SU-DHL-6 (cell line): ENCODE measurements around the gene AGBL4.

ENCODE experiments used
- EZH2phosphoT487 ChIP-seq: fragments of 200-600 bp; sonication (generic), shearing (Covaris generic); conservative IDR thresholded peaks from 2 replicates; pipeline ENCODE4 v1.6.1; 2018; ENCODE audit warnings: mild to moderate bottlenecking, antibody characterized with exemption, low read length, moderate library complexity, mixed read lengths
- TF ChIP-seq, protein P1 (sequence below): fragments of 200-600 bp; sonication (generic); IDR thresholded peaks from one replicate; pipeline ENCODE4 v1.5.1; 2017; ENCODE audit warnings: antibody characterized with exemption, mild to moderate bottlenecking, low read length, moderate library complexity; ENCODE audit not compliant: insufficient read depth, poor library complexity, severe bottlenecking

DNA sequence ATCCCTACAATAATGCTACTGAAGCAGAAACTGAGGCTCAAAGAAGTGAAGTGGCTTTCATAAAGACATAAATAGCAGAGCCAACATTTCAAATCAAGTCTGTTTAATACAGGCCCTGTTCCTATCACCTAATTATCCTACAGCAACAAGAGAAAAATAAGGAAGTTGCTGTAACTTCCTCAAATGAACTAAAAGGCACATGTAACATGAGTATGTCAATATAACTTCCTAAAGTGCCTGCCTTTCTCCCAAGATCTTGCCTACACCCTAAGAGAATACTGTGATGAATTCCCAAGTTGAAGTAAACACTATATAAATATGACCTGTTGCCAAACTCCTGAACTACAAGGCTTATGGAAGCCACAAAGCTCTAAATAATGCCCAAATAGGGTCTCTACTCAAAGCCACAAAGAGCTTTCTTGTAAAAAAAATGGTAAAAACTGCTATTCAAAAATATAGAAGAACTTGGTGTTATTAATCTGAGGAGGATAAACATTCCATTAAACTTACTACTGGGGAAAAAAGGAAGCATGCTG is 1255.7 kb downstream of the AGBL4 start:
- TF ChIP-seq, protein P1, sequence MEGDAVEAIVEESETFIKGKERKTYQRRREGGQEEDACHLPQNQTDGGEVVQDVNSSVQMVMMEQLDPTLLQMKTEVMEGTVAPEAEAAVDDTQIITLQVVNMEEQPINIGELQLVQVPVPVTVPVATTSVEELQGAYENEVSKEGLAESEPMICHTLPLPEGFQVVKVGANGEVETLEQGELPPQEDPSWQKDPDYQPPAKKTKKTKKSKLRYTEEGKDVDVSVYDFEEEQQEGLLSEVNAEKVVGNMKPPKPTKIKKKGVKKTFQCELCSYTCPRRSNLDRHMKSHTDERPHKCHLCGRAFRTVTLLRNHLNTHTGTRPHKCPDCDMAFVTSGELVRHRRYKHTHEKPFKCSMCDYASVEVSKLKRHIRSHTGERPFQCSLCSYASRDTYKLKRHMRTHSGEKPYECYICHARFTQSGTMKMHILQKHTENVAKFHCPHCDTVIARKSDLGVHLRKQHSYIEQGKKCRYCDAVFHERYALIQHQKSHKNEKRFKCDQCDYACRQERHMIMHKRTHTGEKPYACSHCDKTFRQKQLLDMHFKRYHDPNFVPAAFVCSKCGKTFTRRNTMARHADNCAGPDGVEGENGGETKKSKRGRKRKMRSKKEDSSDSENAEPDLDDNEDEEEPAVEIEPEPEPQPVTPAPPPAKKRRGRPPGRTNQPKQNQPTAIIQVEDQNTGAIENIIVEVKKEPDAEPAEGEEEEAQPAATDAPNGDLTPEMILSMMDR = no peak
- no peak for TF ChIP-seq EZH2phosphoT487
